ENCODE results near the gene PALM. TPM values are rescaled to one million over a fixed set of nuclear protein-coding genes. Genes with fewer than 3 reads are reported as not detected.

The PALM gene
- total and polyA plus RNA-seq, 2 experiments from 2014 or later: 22.1 to 27.2 TPM

- H3K9me2 ChIP-seq (replicated peaks; ENCODE audit: insufficient read depth): no peaks in the 10 kb centered on the region
- H3K4me1 ChIP-seq (ENCODE audit: insufficient read depth): peaks cover 23% of the 10 kb centered on the region
- no peak for DNase-seq (ENCODE audit: low spot score)
- TF ChIP-seq EZH2 (IDR thresholded peaks at IDR 0.05; ENCODE audit: borderline replicate concordance) (no peak), CTCF (IDR thresholded peaks at IDR 0.05; ENCODE audit: poor library complexity) (no peak)
- WGBS (ENCODE audit: low lambda C conversion rate, missing lambda C conversion rate): 94% methylated on average over 14 of the region's 15 CpGs
- no peak overlapping the region for H3K4me3 ChIP-seq
- no peaks in the 10 kb centered on the region for H3K36me3 ChIP-seq (replicated peaks; ENCODE audit: insufficient read depth, low read depth)
- H4K20me1 ChIP-seq (ENCODE audit: insufficient read depth, poor library complexity, severe bottlenecking): no peaks in the 10 kb centered on the region
- peak overlapping the region; percentile 99 for H3K27ac ChIP-seq
- H2AFZ ChIP-seq: no peak overlapping the region
- H3K79me2 ChIP-seq: peaks cover 35% of the 10 kb centered on the region
- no peak overlapping the region for H3K4me2 ChIP-seq
- no peaks in the 10 kb centered on the region for H3K27me3 ChIP-seq
- H3K9me3 ChIP-seq (ENCODE audit: low read depth): no peaks in the 10 kb centered on the region
Measured at GRCh38 chr19:755063-755462, 46.3 kb downstream of the PALM start.

- no peak for DNase-seq (ENCODE audit: low spot score)
- Histone ChIP-seq H3K27me3 (no peaks in the 10 kb centered on the region), H4K20me1 (ENCODE audit: insufficient read depth, poor library complexity, severe bottlenecking) (no peaks in the 10 kb centered on the region), H3K4me3 (no peak overlapping the region), H3K4me2 (no peak overlapping the region), H3K9me2 (replicated peaks; ENCODE audit: insufficient read depth) (no peaks in the 10 kb centered on the region), H3K36me3 (replicated peaks; ENCODE audit: insufficient read depth, low read depth) (no peaks in the 10 kb centered on the region), H3K4me1 (ENCODE audit: insufficient read depth) (peaks cover 18% of the 10 kb centered on the region), H3K9me3 (ENCODE audit: low read depth) (no peaks in the 10 kb centered on the region), H3K27ac (no peak overlapping the region), H2AFZ (no peak overlapping the region), H3K79me2 (peaks cover 35% of the 10 kb centered on the region)
- no peak for TF ChIP-seq EZH2 (IDR thresholded peaks at IDR 0.05; ENCODE audit: borderline replicate concordance)
- no peak for TF ChIP-seq EZH2phosphoT487 (IDR thresholded peaks at IDR 0.05; ENCODE audit: low read depth, severe bottlenecking, unreplicated experiment)
- no peak for TF ChIP-seq CTCF (IDR thresholded peaks at IDR 0.05; ENCODE audit: poor library complexity)
Measured at GRCh38 chr19:756236-756635, 47.5 kb downstream of the PALM start.

- DNase-seq (ENCODE audit: low spot score): no peak
- Histone ChIP-seq H3K27me3 (no peaks in the 10 kb centered on the region), H3K9me2 (replicated peaks; ENCODE audit: insufficient read depth) (no peaks in the 10 kb centered on the region), H3K27ac (no peak overlapping the region), H3K9me3 (ENCODE audit: low read depth) (no peaks in the 10 kb centered on the region), H3K79me2 (peaks cover 35% of the 10 kb centered on the region), H4K20me1 (ENCODE audit: insufficient read depth, poor library complexity, severe bottlenecking) (no peaks in the 10 kb centered on the region), H3K4me2 (no peak overlapping the region), H3K4me1 (ENCODE audit: insufficient read depth) (peaks cover 15% of the 10 kb centered on the region), H3K4me3 (no peak overlapping the region), H2AFZ (no peak overlapping the region), H3K36me3 (replicated peaks; ENCODE audit: insufficient read depth, low read depth) (no peaks in the 10 kb centered on the region)
- WGBS (ENCODE audit: low lambda C conversion rate, missing lambda C conversion rate): 97% methylated on average over 31 of the region's 36 CpGs
- TF ChIP-seq EZH2 (IDR thresholded peaks at IDR 0.05; ENCODE audit: borderline replicate concordance) (no peak), CTCF (IDR thresholded peaks at IDR 0.05; ENCODE audit: poor library complexity) (no peak), EZH2phosphoT487 (IDR thresholded peaks at IDR 0.05; ENCODE audit: low read depth, severe bottlenecking, unreplicated experiment) (no peak)
Measured at GRCh38 chr19:756821-757688, 48.3 kb downstream of the PALM start.
